ENCODE results near the gene TRIO.

DNA sequence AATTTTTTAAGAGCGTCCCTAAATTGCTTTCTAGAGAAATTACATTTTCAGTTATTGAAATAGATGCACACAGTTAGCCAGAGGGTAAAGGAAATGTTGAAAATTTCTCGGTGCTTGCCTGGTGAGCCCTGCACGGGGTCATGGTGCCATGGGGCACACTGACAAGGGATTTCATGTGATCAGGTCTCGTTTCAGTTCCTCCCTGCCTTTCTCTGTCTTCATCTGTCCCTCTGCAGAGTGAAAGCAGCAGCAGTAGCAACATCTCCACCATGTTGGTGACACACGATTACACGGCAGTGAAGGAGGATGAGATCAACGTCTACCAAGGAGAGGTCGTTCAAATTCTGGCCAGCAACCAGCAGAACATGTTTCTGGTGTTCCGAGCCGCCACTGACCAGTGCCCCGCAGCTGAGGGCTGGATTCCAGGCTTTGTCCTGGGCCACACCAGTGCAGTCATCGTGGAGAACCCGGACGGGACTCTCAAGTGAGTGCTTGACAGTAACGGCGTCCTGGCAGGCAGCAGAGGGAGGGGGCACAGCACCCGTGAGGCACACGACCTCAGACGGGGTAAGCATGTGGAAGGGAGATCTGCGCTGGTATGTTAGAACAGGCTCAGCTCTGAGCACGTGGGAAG, 349.3 kb downstream of the TRIO start:
- TF ChIP-seq ZNF274 (IDR thresholded peaks at IDR 0.05; ENCODE audit: low read depth, low read length): no peak
- no peak for TF ChIP-seq YY1 (IDR thresholded peaks at IDR 0.05; ENCODE audit: insufficient read depth, insufficient read length)
